Psoas muscle (tissue), 8 donors: ENCODE results near the gene TRPM3. TPM values are rescaled to one million over a fixed set of nuclear protein-coding genes. Genes with fewer than 3 reads are reported as not detected.

ENCODE experiments used
- ATAC-seq, 4 donors: fragments of 200-7000 bp; cut with Tn5 transposase; one replicate each; pipeline ENCODE4 v1.9.1; 2020; ENCODE audit warnings: moderate library complexity in 3 of 4, mild to moderate bottlenecking in 2 of 4
- DNase-seq, 2 donors: peaks; one replicate each; pipeline ENCODE4 v3.0.0-alpha.2; 2020
- H3K27ac ChIP-seq: fragments of 200-600 bp; one replicate; pipeline ENCODE4 v1.8.0; 2022
- H3K27me3 ChIP-seq, 3 donors: fragments of 200-600 bp in 1 of 3; one replicate each; pipeline versions ENCODE4 v1.6.1 to v1.8.0; 2013 to 2022; ENCODE audit warnings: low read length in 2 of 3, mild to moderate bottlenecking in 2 of 3, moderate library complexity in 1 of 3; ENCODE audit not compliant: insufficient read depth in 3 of 3
- H3K36me3 ChIP-seq, 2 donors: fragments of 200-600 bp in 1 of 2; one replicate each; pipeline versions ENCODE4 v1.6.1 to v1.8.0; 2013 to 2022; ENCODE audit warnings: low read depth in 1 of 2, mild to moderate bottlenecking in 1 of 2, moderate library complexity in 1 of 2; ENCODE audit not compliant: insufficient read depth in 1 of 2
- H3K4me1 ChIP-seq: fragments of 200-600 bp; one replicate; pipeline ENCODE4 v1.8.0; 2022
- H3K4me3 ChIP-seq: fragments of 200-600 bp; one replicate; pipeline ENCODE4 v1.8.0; 2022; ENCODE audit warnings: mild to moderate bottlenecking
- H3K9me3 ChIP-seq: fragments of 200-600 bp; one replicate; pipeline ENCODE4 v1.8.0; 2022
- WGBS, 3 donors: extraction: QIAGEN DNeasy Blood & Tissue Kit; methylation state at CpG; one replicate each; pipeline versions ENCODE4 v1.1.6 to v1.1.7; 2013; 5-methylcytosine and 5-hydroxymethylcytosine counted together
- intact Hi-C, 2 donors: fragments of 100-400 bp; cut with DNase I; formaldehyde crosslinking; loops; one replicate each; pipeline versions ENCODE4 v1.11.0 to v1.14.2; 2022
- polyA plus RNA-seq, 3 donors: library from polyadenylated mRNA; stranded (reverse); fragments of 200-250 nt; gene quantifications; one replicate each; pipeline ENCODE4 v1.2.3, GENCODE V29; 2013
- total RNA-seq, 4 donors: library from RNA; stranded (reverse); fragmentation: NEBNext Ultra II Directional in 2 of 4; extraction: Animal tissue kit (Norgen Biotek cat#: 25700) in 2 of 4; gene quantifications; one replicate each; pipeline versions ENCODE4 v1.2.1 to v1.2.4, GENCODE V29; 2021 to 2023
- TF ChIP-seq, protein P1 (sequence below): fragments of 200-600 bp; IDR thresholded peaks from one replicate; pipeline ENCODE4 v1.8.0; 2022; ENCODE audit warnings: antibody characterized with exemption
- donor health status: healthy with polysubstance abuse.
- donor health status: DM: no; HTN: no; CAD: no; lungs with moderate emphysema.
- donor health status: Bipolar disorder and iron deficiency.
- donor health status: healthy.
- donor health status: DM: yes; HTN: yes; CAD: no.
- donor health status: DM: no; HTN: no; CAD: no.
- donor health status: DM: no; HTN: no; CAD: no.
- donor health status: DM: yes; HTN: yes; CAD: no.

TRPM3 gene
- total and polyA plus RNA-seq, 7 donors: 0.01 to 0.16 (median 0.06) TPM; not detected in 3

DNA sequence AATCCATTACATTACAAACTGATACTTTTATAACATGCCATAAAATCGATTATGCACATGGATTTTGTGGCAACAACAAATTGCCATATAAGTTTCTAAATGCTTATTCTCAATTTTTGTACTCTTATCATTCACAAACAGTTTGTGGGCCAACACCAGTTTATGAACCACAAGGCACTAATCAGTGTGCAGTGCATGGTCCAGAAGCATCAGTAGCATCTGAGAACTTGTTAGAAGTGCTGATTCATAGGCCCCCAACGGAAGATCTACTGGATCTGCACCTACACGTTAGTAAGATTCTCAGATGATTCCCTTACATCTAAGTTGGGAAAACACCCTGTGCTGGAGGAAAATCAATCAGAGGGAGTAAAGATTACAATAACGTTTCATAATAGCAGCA is 242.8 kb downstream of the TRPM3 start:
- DNase-seq: no peak
- no peaks in the 10 kb centered on the region for H3K9me3 ChIP-seq
- intact Hi-C loops: no loop called here

DNA sequence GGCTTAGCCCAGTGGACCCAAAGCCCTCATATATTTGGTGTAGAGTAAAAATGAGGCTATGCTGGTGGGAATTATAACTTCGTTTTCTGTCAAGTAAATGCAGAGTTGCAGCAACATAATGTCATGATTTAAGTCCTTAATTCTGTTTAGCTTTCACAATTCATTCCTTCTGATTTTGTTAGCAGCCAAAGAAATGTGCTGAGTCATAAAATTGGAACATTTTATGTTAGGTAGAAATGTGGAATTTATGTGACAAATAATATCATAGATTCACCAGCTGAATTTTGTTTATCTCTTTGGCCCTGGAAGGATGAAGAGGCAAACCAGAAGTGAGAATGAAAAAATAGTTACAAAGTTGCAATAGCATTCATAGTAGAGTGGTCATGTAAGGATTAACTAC is 247.0 kb downstream of the TRPM3 start:
- H3K27ac ChIP-seq: no peak overlapping the region
- intact Hi-C loops: no loop called here
- DNase-seq (no peak), ATAC-seq (no peak)
- H3K4me1 ChIP-seq: no peaks in the 10 kb centered on the region
- TF ChIP-seq, protein P1, sequence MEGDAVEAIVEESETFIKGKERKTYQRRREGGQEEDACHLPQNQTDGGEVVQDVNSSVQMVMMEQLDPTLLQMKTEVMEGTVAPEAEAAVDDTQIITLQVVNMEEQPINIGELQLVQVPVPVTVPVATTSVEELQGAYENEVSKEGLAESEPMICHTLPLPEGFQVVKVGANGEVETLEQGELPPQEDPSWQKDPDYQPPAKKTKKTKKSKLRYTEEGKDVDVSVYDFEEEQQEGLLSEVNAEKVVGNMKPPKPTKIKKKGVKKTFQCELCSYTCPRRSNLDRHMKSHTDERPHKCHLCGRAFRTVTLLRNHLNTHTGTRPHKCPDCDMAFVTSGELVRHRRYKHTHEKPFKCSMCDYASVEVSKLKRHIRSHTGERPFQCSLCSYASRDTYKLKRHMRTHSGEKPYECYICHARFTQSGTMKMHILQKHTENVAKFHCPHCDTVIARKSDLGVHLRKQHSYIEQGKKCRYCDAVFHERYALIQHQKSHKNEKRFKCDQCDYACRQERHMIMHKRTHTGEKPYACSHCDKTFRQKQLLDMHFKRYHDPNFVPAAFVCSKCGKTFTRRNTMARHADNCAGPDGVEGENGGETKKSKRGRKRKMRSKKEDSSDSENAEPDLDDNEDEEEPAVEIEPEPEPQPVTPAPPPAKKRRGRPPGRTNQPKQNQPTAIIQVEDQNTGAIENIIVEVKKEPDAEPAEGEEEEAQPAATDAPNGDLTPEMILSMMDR: no peak
- no peak overlapping the region for H3K4me3 ChIP-seq
- no peaks in the 10 kb centered on the region for H3K27me3 ChIP-seq
- H3K36me3 ChIP-seq: no peaks in the 10 kb centered on the region
- 63 to 67% (median 65%) methylated on average over 1 of the region's 1 CpG for WGBS, 3 donors
- no peaks in the 10 kb centered on the region for H3K9me3 ChIP-seq

More for the DNA sequence above, 242.8 kb downstream of the TRPM3 start:
- H3K4me3 ChIP-seq: no peak overlapping the region
- no peaks in the 10 kb centered on the region for H3K4me1 ChIP-seq
- H3K27me3 ChIP-seq: no peaks in the 10 kb centered on the region
- WGBS, 3 donors: 49 to 55% (median 54%) methylated on average over 4 of the region's 4 CpGs
- no peaks in the 10 kb centered on the region for H3K36me3 ChIP-seq
- TF ChIP-seq, protein P1: no peak
- no peak for ATAC-seq
- no peak overlapping the region for H3K27ac ChIP-seq

DNA sequence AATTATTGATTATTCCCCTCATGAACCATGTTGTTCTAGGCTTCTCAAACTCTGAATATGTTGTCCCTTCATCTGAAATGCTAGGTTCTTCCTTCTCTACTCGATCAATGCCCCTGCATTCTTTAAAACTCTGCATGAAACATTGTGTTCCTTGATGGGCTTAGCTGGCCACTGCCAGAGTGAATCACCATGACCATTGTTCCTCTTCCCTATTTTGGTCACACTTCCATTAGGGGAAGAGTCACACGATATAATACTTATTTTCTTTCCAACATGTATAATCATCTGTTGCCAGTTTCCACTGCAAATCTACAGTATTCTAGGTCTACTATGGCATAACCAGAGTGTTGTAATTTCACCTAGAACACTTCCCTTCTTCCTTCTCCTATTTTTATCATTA is 247.9 kb downstream of the TRPM3 start:
- H3K27me3 ChIP-seq: no peaks in the 10 kb centered on the region
- intact Hi-C loops: no loop called here
- no peak overlapping the region for H3K4me3 ChIP-seq
- ATAC-seq (no peak), DNase-seq (no peak)
- TF ChIP-seq, protein P1: no peak
- no peaks in the 10 kb centered on the region for H3K9me3 ChIP-seq
- H3K27ac ChIP-seq: no peak overlapping the region
- WGBS, 3 donors: 28 to 49% (median 31%) methylated on average over 2 of the region's 2 CpGs
- H3K36me3 ChIP-seq: no peaks in the 10 kb centered on the region
- H3K4me1 ChIP-seq: no peaks in the 10 kb centered on the region

DNA sequence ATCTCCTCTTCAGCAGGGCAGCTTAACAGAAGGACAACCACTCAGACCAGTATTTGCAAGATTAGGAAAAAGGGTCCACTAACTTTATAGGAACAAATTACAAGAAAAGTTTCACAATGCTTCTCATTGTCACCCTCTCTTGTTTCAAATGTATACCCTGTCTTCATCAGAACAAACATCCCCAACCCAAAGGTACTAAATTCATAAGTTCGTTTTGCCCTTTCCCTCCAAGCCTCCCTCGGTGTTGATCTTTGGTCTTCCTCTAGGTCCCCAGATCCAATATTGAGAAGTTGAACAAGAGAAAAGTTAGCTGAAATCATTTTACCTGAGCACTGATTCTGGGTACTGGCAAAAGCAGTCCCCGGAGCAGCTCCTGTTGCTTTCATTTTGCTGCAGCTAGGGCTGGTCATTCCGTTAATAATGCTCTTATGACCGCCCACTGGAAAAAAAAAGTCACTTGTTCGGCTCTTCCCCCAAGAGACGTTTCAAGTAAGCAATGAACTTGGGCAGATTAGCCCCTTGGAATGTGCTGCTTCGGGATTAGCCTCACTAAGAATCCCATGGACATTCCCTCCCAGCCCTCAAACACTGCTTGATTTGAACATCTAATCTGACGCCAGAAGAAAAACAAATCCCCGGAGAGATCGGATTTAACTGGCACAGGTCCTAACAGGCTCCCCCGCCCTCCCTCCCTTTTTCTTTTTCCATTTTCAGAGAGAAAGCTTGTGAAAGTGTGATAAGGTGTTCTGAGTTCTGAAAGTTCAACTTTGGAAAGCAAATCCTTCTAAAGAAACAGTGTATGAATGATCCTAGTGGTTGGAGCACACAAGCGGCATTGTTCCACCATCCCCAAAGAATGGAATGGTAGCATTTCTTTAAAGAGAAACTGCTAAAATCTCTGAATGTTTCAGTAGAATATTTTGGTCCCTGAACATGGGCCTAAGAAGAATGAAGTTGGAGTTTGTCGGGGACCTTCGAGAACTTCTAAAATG is 252.5 kb downstream of the TRPM3 start:
- H3K4me3 ChIP-seq: peak overlapping the region; percentile 52
- H3K27me3 ChIP-seq: peaks cover 0 to 4% (median 0%) of the 10 kb centered on the region in 3 donors
- WGBS, 3 donors: 34 to 49% (median 37%) methylated on average over 15 of the region's 15 CpGs
- ATAC-seq (no peak), DNase-seq (no peak)
- intact Hi-C loops: no loop called here
- TF ChIP-seq, protein P1: no peak
- no peaks in the 10 kb centered on the region for H3K9me3 ChIP-seq
- H3K27ac ChIP-seq: no peak overlapping the region
- H3K4me1 ChIP-seq: no peaks in the 10 kb centered on the region
- no peaks in the 10 kb centered on the region for H3K36me3 ChIP-seq
